ENCODE measurements around the gene KDM4C. TPM values are rescaled to one million over a fixed set of nuclear protein-coding genes. Genes with fewer than 3 reads are reported as not detected.

KDM4C gene
- total RNA-seq, 2 experiments from 2014 or later, result 51.5 to 60.3 TPM

GRCh38 chr9:6944093-6944551 is 186.3 kb downstream of the KDM4C start:
- TF ChIP-seq EZH2phosphoT487 (IDR thresholded peaks at IDR 0.05; ENCODE audit: borderline replicate concordance, low read depth, low read length), result no peak
- TF ChIP-seq CTCF (conservative IDR thresholded peaks at IDR 0.05; ENCODE audit: low read length), result peak; percentile 38; the same call in 1 of the 2 replicates
- Histone ChIP-seq H3K9me3 (ENCODE audit: low read length) (no peaks in the 10 kb centered on the region), H3K36me3 (ENCODE audit: insufficient read depth, low read length) (no peaks in the 10 kb centered on the region), H3K79me2 (ENCODE audit: insufficient read depth, low read depth, low read length) (no peaks in the 10 kb centered on the region), H4K20me1 (ENCODE audit: insufficient read depth, low read length) (no peaks in the 10 kb centered on the region), H3K4me3 (ENCODE audit: low read depth, low read length, poor library complexity, severe bottlenecking) (no peak overlapping the region), H3K4me2 (ENCODE audit: low read length) (no peak overlapping the region), H2AFZ (ENCODE audit: low read length) (no peak overlapping the region), H3K9me2 (ENCODE audit: insufficient read depth, low read length) (no peaks in the 10 kb centered on the region), H3K4me1 (ENCODE audit: insufficient read depth, low read length, poor library complexity, severe bottlenecking) (no peaks in the 10 kb centered on the region), H3K27ac (ENCODE audit: low read depth, low read length, poor library complexity, severe bottlenecking) (no peak overlapping the region)
- DNase-seq (ENCODE audit: low spot score), result no peak
- POLR2A ChIA-PET, result interaction anchor here (1.4 kb wide), 1 partner anchor 10 kb away, joined by 3 read pairs; no protein-coding TSS in a partner anchor
- CTCF ChIA-PET (ENCODE audit: unreplicated experiment), result no interaction called here
- intact Hi-C loops (cut with micrococcal nuclease; ENCODE audit: unreplicated experiment), result no loop called here
- no TSS peak for BruUV-seq (replicated peaks)

- H3K27ac ChIP-seq (ENCODE audit: low read depth, low read length, poor library complexity, severe bottlenecking), result no peak overlapping the region
- intact Hi-C loops (cut with micrococcal nuclease; ENCODE audit: unreplicated experiment), result no loop called here
- H3K4me2 ChIP-seq (ENCODE audit: low read length), result no peak overlapping the region
- H3K4me3 ChIP-seq (ENCODE audit: low read depth, low read length, poor library complexity, severe bottlenecking), result no peak overlapping the region
- no peaks in the 10 kb centered on the region for H3K79me2 ChIP-seq (ENCODE audit: insufficient read depth, low read depth, low read length)
- H3K9me3 ChIP-seq (ENCODE audit: low read length), result no peaks in the 10 kb centered on the region
- H3K9me2 ChIP-seq (ENCODE audit: insufficient read depth, low read length), result no peaks in the 10 kb centered on the region
- TF ChIP-seq EZH2phosphoT487 (IDR thresholded peaks at IDR 0.05; ENCODE audit: borderline replicate concordance, low read depth, low read length), result no peak
- no peak for TF ChIP-seq CTCF (conservative IDR thresholded peaks at IDR 0.05; ENCODE audit: low read length)
- no peaks in the 10 kb centered on the region for H3K36me3 ChIP-seq (ENCODE audit: insufficient read depth, low read length)
- H2AFZ ChIP-seq (ENCODE audit: low read length), result no peak overlapping the region
- BruUV-seq (replicated peaks), result no TSS peak
- DNase-seq (ENCODE audit: low spot score), result no peak
- ChIA-PET CTCF (ENCODE audit: unreplicated experiment) (no interaction called here), POLR2A (interaction anchor here (0.9 to 1.4 kb wide), 2 partner anchors 9 to 20 kb away, joined by 3 read pairs; no protein-coding TSS in a partner anchor)
- H3K4me1 ChIP-seq (ENCODE audit: insufficient read depth, low read length, poor library complexity, severe bottlenecking), result no peaks in the 10 kb centered on the region
- no peaks in the 10 kb centered on the region for H4K20me1 ChIP-seq (ENCODE audit: insufficient read depth, low read length)
Observed at GRCh38 chr9:6944896-6945295, 187.1 kb downstream of the KDM4C start.

GRCh38 chr9:6945816-6946215 is 188.0 kb downstream of the KDM4C start:
- no peak overlapping the region for H2AFZ ChIP-seq (ENCODE audit: low read length)
- H3K4me2 ChIP-seq (ENCODE audit: low read length), result no peak overlapping the region
- ChIA-PET CTCF (ENCODE audit: unreplicated experiment) (no interaction called here), POLR2A (no interaction called here)
- no peaks in the 10 kb centered on the region for H3K9me2 ChIP-seq (ENCODE audit: insufficient read depth, low read length)
- H4K20me1 ChIP-seq (ENCODE audit: insufficient read depth, low read length), result no peaks in the 10 kb centered on the region
- H3K4me1 ChIP-seq (ENCODE audit: insufficient read depth, low read length, poor library complexity, severe bottlenecking), result no peaks in the 10 kb centered on the region
- H3K9me3 ChIP-seq (ENCODE audit: low read length), result no peaks in the 10 kb centered on the region
- BruUV-seq (replicated peaks), result no TSS peak
- no peak for DNase-seq (ENCODE audit: low spot score)
- TF ChIP-seq CTCF (conservative IDR thresholded peaks at IDR 0.05; ENCODE audit: low read length) (no peak), EZH2phosphoT487 (IDR thresholded peaks at IDR 0.05; ENCODE audit: borderline replicate concordance, low read depth, low read length) (no peak)
- H3K79me2 ChIP-seq (ENCODE audit: insufficient read depth, low read depth, low read length), result no peaks in the 10 kb centered on the region
- H3K27ac ChIP-seq (ENCODE audit: low read depth, low read length, poor library complexity, severe bottlenecking), result no peak overlapping the region
- no peak overlapping the region for H3K4me3 ChIP-seq (ENCODE audit: low read depth, low read length, poor library complexity, severe bottlenecking)
- intact Hi-C loops (cut with micrococcal nuclease; ENCODE audit: unreplicated experiment), result no loop called here
- no peaks in the 10 kb centered on the region for H3K36me3 ChIP-seq (ENCODE audit: insufficient read depth, low read length)
